Esophagus muscularis mucosa (tissue), 4 donors: ENCODE results near the gene UGT1A7. TPM values are rescaled to one million over a fixed set of nuclear protein-coding genes. Genes with fewer than 3 reads are reported as not detected.

Experiments
- DNase-seq: peaks from one replicate; pipeline ENCODE4 v3.0.0-alpha.2; 2017; ENCODE audit errors: extremely low spot score
- H3K27ac ChIP-seq, 4 donors: fragments of 200-600 bp; sonication (generic); replicated peaks in 1 of 4; 1 replicate in 3 of 4; 2 replicates in 1 of 4; pipeline ENCODE4 v1.5.1; 2016 to 2019; ENCODE audit warnings: mild to moderate bottlenecking in 1 of 4
- H3K27me3 ChIP-seq, 4 donors: fragments of 200-600 bp; sonication (generic); one replicate each; pipeline versions ENCODE4 v1.5.1 to v1.6.0; 2016 to 2019
- H3K36me3 ChIP-seq, 4 donors: fragments of 200-600 bp; sonication (generic); one replicate each; pipeline ENCODE4 v1.5.1; 2016 to 2019
- H3K4me1 ChIP-seq, 4 donors: fragments of 200-600 bp; sonication (generic); one replicate each; pipeline ENCODE4 v1.5.1; 2016 to 2019
- H3K4me3 ChIP-seq, 4 donors: fragments of 200-600 bp; sonication (generic); 1 replicate in 2 of 4; 2 replicates in 2 of 4; pipeline ENCODE4 v1.5.1; 2016 to 2019; ENCODE audit warnings: mild to moderate bottlenecking in 4 of 4, moderate library complexity in 1 of 4
- H3K9me3 ChIP-seq, 4 donors: fragments of 200-600 bp; sonication (generic); 1 replicate in 3 of 4; 2 replicates in 1 of 4; pipeline ENCODE4 v1.5.1; 2016 to 2019
- CTCF ChIP-seq, 3 experiments: fragments of 200-600 bp in 2 of 3; fragments of 450-650 bp in 1 of 3; sonication (generic) in 2 of 3; IDR thresholded peaks; one replicate each; pipeline ENCODE4 v1.5.1; 2017 to 2019; ENCODE audit warnings: antibody characterized with exemption in 3 of 3, mild to moderate bottlenecking in 2 of 3, moderate library complexity in 1 of 3
- EP300 ChIP-seq: sonication (generic); formaldehyde crosslinking; IDR thresholded peaks from one replicate; pipeline ENCODE4 v1.6.1; 2017; ENCODE audit warnings: antibody characterized with exemption
- POLR2A ChIP-seq: fragments of 450-650 bp; IDR thresholded peaks from one replicate; pipeline ENCODE4 v1.6.1; 2017; ENCODE audit warnings: antibody characterized with exemption, moderate library complexity, mild to moderate bottlenecking, low read depth
- POLR2AphosphoS5 ChIP-seq, 2 donors: sonication (generic); formaldehyde crosslinking; IDR thresholded peaks; one replicate each; pipeline ENCODE4 v1.6.1; 2017; ENCODE audit warnings: antibody characterized with exemption in 2 of 2
- WGBS: methylation state at CpG from one replicate; pipeline ENCODE4 v1.1.5; 2018; 5-methylcytosine and 5-hydroxymethylcytosine counted together
- intact Hi-C: fragments of 100-400 bp; cut with DNase I; formaldehyde crosslinking; loops from one replicate; pipeline ENCODE4 v1.15.1; 2023
- total RNA-seq, 4 donors: library from RNA; depleted of rRNA; stranded (reverse); fragments of >200 nt; gene quantifications; one replicate each; pipeline versions ENCODE4 v1.1.0 to v1.2.1, GENCODE V29; 2016

UGT1A7 gene
- total RNA-seq, 4 donors from 2014 or later = 0.42 TPM; not detected in 3

DNA sequence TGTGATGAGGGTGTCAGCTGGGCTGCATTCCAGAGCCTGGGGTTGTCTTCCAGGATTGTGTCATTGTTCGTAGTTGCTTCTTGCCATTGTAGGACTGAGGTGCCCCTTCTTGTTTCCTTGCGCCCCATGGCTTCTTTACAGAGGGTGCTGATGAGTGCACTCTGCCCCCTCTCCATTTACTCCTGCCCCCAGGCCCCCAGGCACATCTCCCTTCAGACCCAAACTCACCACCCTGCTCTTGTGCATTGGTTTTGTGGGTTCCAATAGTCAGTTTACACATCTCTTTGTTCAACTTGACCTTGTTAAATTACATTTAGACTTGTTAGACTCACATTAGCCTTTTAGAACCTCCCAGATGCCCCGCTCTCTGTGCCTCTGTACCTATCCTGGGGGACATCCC lies 139.5 kb downstream of the UGT1A7 start:
- no peak overlapping the region for H3K27ac ChIP-seq
- no peak for DNase-seq
- no peak overlapping the region for H3K4me3 ChIP-seq
- no peaks in the 10 kb centered on the region for H3K4me1 ChIP-seq
- 92% methylated on average over 3 of the region's 3 CpGs for WGBS
- no peak for TF ChIP-seq POLR2AphosphoS5 (IDR thresholded peaks at IDR 0.05)
- TF ChIP-seq POLR2A = no peak
- TF ChIP-seq EP300 = no peak
- no peak for TF ChIP-seq CTCF (IDR thresholded peaks at IDR 0.05)
- no peaks in the 10 kb centered on the region for H3K36me3 ChIP-seq
- intact Hi-C loops = no loop called here
- H3K27me3 ChIP-seq = peaks cover 0 to 5% (median 0%) of the 10 kb centered on the region in 4 donors
- no peaks in the 10 kb centered on the region for H3K9me3 ChIP-seq

DNA sequence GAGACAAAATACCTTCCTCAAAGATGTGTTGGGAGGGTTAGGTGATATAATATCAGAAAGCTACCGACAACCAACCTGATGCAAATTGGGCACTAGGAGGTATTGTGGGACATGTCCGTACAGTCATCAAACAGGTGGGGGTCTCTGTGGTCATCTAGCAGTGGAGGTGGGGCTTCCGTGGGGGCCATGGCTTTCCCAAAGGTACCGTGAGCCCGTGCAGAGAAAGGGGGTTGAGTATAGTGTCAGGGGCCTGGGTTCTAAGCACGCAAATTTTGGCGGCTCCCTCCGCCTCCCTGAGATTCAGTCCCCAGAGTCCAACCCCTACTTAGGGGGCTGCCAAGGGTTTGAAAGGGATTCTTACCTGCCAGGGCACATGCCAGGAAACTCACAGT lies 140.0 kb downstream of the UGT1A7 start:
- no CpG with 5 or more reads among the region's 8 CpGs for WGBS
- intact Hi-C loops = no loop called here
- H3K36me3 ChIP-seq = no peaks in the 10 kb centered on the region
- H3K9me3 ChIP-seq = no peaks in the 10 kb centered on the region
- no peak for DNase-seq
- peaks cover 0 to 5% (median 0%) of the 10 kb centered on the region in 4 donors for H3K27me3 ChIP-seq
- TF ChIP-seq POLR2A = no peak
- no peaks in the 10 kb centered on the region for H3K4me1 ChIP-seq
- H3K4me3 ChIP-seq = no peak overlapping the region
- no peak overlapping the region for H3K27ac ChIP-seq

DNA sequence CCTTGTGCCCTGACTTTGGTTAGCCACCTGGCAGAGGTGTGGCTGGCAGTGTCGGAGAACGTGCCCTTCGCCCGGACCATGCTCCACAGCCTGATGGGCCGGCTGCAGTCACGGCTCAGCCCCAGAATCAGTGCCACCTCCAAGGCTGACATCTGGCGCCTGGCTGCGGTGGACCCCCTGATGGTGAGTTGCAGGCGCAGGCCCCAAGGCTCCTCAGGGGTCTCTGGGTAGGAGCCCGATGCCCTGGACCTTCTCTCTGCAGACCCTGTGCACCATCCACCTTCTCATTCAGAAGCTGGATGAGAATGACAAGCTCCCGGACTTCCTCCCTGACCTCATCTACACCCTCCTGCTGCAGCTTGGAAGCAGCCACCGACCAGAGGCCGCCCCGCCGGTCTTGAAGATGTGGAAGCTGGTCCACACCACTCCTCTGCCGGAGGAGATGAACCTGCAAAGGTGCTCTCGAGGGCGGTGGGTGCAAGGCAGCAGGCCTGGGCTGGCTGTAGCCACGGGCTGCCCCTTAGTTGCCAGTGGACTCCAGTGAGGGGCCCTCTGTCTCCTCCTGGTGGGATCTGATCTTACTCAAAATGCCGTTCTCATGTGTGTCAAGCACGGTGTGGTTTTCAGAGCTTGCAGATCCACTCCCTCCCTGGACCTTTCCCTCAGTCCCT lies 140.5 kb downstream of the UGT1A7 start:
- no peak for TF ChIP-seq POLR2A
- TF ChIP-seq CTCF (IDR thresholded peaks at IDR 0.05) = no peak
- no peak for TF ChIP-seq EP300
- TF ChIP-seq POLR2AphosphoS5 (IDR thresholded peaks at IDR 0.05) = no peak
- no peaks in the 10 kb centered on the region for H3K36me3 ChIP-seq

More for the DNA sequence above, 140.5 kb downstream of the UGT1A7 start:
- DNase-seq = no peak
- no peaks in the 10 kb centered on the region for H3K9me3 ChIP-seq
- intact Hi-C loops = no loop called here
- H3K27ac ChIP-seq = no peak overlapping the region
- WGBS = 85% methylated on average over 14 of the region's 21 CpGs
- peaks cover 0 to 5% (median 0%) of the 10 kb centered on the region in 4 donors for H3K27me3 ChIP-seq
- no peak overlapping the region for H3K4me3 ChIP-seq
- H3K4me1 ChIP-seq = no peaks in the 10 kb centered on the region

Other genes starting within 250 kb of the UGT1A7 start
- gene USP40, start 115.1 kb upstream of the UGT1A7 start, total RNA-seq = 10 to 100 TPM; 12.3 to 23.3 (median 20.1) TPM
- gene UGT1A8, start 64.3 kb upstream of the UGT1A7 start, total RNA-seq = not detected
- not detected for gene UGT1A10, start 45.5 kb upstream of the UGT1A7 start, total RNA-seq
- gene UGT1A9, start 10.0 kb upstream of the UGT1A7 start, total RNA-seq = not detected
- gene UGT1A6, start 11.0 kb downstream of the UGT1A7 start, total RNA-seq = not detected
- not detected for gene UGT1A5, start 31.0 kb downstream of the UGT1A7 start, total RNA-seq
- gene UGT1A4, start 36.8 kb downstream of the UGT1A7 start, total RNA-seq = not detected
- gene UGT1A3, start 47.1 kb downstream of the UGT1A7 start, total RNA-seq = not detected
- gene UGT1A1, start 78.4 kb downstream of the UGT1A7 start, total RNA-seq = not detected
- gene MROH2A, start 96.4 kb downstream of the UGT1A7 start, total RNA-seq = not detected
- gene HJURP, start 172.6 kb downstream of the UGT1A7 start, total RNA-seq = under 1 TPM in 3 of 4 donors, not detected in 1; under 0.01 to 0.23 (median 0.19) TPM
- gene TRPM8, start 235.5 kb downstream of the UGT1A7 start, total RNA-seq = not detected